Mucosa of descending colon (tissue), 3 donors: Measurements from ENCODE around the gene CTNNA3. TPM values are rescaled to one million over a fixed set of nuclear protein-coding genes. Genes with fewer than 3 reads are reported as not detected.

Experiments used
- ATAC-seq: fragments of 200-7000 bp; cut with Tn5 transposase; one replicate; pipeline ENCODE4 v1.9.1; 2020; ENCODE audit warnings: mild to moderate bottlenecking, moderate library complexity
- DNase-seq, 3 donors: peaks; one replicate each; pipeline ENCODE4 v3.0.0-alpha.2; 2020
- H3K36me3 ChIP-seq: fragments of 200-600 bp; one replicate; pipeline ENCODE4 v1.8.0; 2021; ENCODE audit warnings: low read depth, mild to moderate bottlenecking
- H3K4me1 ChIP-seq: fragments of 200-600 bp; one replicate; pipeline ENCODE4 v1.8.0; 2021; ENCODE audit warnings: low read depth, mild to moderate bottlenecking
- H3K4me3 ChIP-seq: fragments of 200-600 bp; one replicate; pipeline ENCODE4 v1.8.0; 2021; ENCODE audit warnings: mild to moderate bottlenecking
- H3K9me3 ChIP-seq: fragments of 200-600 bp; one replicate; pipeline ENCODE4 v1.8.0; 2021; ENCODE audit warnings: mild to moderate bottlenecking
- intact Hi-C, 2 donors: fragments of 100-400 bp; cut with DNase I in 1 of 2; cut with micrococcal nuclease in 1 of 2; formaldehyde crosslinking; loops; one replicate each; pipeline versions ENCODE4 v1.11.0 to v1.11.1; 2022; cut with DNase I, micrococcal nuclease
- total RNA-seq, 3 donors: library from RNA; stranded (reverse); fragmentation: NEBNext Ultra II Directional in 2 of 3; extraction: Animal tissue kit (Norgen Biotek cat#: 25700) in 2 of 3; gene quantifications; one replicate each; pipeline versions ENCODE4 v1.2.1 to v1.2.4, GENCODE V29; 2021 to 2023
- TF ChIP-seq, protein P1 (sequence below): fragments of 200-600 bp; IDR thresholded peaks from one replicate; pipeline ENCODE4 v1.8.0; 2022; ENCODE audit warnings: antibody characterized with exemption, mild to moderate bottlenecking
- donor health status: DM: no; HTN: no; CAD: no; lungs with moderate emphysema.
- donor health status: DM: no; HTN: no; CAD: no.
- donor health status: DM: no; HTN: yes; CAD: no.

The CTNNA3 gene
- total RNA-seq, 3 donors from 2014 or later = 0.52 to 7.5 (median 0.70) TPM

DNA sequence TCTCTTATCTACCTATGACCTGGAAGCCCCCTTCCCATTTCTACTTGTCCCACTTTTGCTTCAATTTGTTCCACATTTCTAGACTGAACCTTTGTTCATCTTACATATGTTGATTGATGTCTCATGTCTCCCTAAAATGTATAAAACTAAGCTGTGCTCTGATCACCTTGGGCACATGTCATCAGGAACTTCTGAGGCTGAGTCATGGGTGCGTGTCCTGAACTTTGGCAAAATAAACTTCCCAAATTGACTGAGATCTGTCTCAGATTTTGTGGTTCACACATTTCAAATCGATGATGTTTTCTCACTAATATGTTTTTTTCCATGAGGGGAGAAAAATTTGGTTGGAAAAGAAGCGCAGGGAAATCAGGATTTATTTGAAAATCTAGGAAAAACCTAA, 1176.4 kb downstream of the CTNNA3 start:
- Histone ChIP-seq H3K4me1 (no peaks in the 10 kb centered on the region), H3K36me3 (no peaks in the 10 kb centered on the region), H3K9me3 (no peaks in the 10 kb centered on the region), H3K4me3 (no peak overlapping the region)
- DNase-seq (no peak), ATAC-seq (no peak)
- TF ChIP-seq, protein P1, sequence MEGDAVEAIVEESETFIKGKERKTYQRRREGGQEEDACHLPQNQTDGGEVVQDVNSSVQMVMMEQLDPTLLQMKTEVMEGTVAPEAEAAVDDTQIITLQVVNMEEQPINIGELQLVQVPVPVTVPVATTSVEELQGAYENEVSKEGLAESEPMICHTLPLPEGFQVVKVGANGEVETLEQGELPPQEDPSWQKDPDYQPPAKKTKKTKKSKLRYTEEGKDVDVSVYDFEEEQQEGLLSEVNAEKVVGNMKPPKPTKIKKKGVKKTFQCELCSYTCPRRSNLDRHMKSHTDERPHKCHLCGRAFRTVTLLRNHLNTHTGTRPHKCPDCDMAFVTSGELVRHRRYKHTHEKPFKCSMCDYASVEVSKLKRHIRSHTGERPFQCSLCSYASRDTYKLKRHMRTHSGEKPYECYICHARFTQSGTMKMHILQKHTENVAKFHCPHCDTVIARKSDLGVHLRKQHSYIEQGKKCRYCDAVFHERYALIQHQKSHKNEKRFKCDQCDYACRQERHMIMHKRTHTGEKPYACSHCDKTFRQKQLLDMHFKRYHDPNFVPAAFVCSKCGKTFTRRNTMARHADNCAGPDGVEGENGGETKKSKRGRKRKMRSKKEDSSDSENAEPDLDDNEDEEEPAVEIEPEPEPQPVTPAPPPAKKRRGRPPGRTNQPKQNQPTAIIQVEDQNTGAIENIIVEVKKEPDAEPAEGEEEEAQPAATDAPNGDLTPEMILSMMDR = no peak
- intact Hi-C loops = no loop called here

- no peak for DNase-seq
- Histone ChIP-seq H3K4me1 (no peaks in the 10 kb centered on the region), H3K36me3 (no peaks in the 10 kb centered on the region), H3K4me3 (no peak overlapping the region), H3K9me3 (no peaks in the 10 kb centered on the region)
- no peak for ATAC-seq
- intact Hi-C loops = no loop called here
- TF ChIP-seq, protein P1 = no peak
These were observed 1181.3 kb downstream of the CTNNA3 start for GRCh38 chr10:66514666-66515065.

DNA sequence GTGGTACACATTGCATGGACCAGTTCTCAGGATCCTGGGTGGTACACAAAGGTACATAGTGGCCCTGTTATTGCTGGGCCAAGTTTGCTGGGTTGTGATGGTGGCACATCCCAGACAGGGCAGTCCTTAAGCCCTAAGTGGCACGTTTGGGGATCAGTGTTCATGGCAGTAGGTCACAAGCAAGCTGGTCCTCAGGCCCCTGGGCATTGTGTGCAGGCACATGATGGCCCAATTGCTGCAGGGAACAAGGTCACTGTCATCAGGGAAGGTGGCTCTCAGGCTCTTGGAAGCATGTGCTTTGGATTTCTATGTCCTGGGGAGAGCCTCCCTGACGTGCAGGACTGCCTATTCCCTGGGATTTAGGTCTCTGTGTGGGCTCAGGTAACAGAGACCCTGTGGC, 1182.5 kb downstream of the CTNNA3 start:
- intact Hi-C loops = no loop called here
- no peaks in the 10 kb centered on the region for H3K9me3 ChIP-seq
- H3K36me3 ChIP-seq = no peaks in the 10 kb centered on the region
- H3K4me1 ChIP-seq = no peaks in the 10 kb centered on the region
- TF ChIP-seq, protein P1 = no peak
- no peak overlapping the region for H3K4me3 ChIP-seq
- no peak for DNase-seq
- no peak for ATAC-seq

GRCh38 chr10:66505003-66505657, 1190.9 kb downstream of the CTNNA3 start:
- H3K36me3 ChIP-seq = no peaks in the 10 kb centered on the region
- TF ChIP-seq, protein P1 = no peak
- intact Hi-C loops = no loop called here
- H3K9me3 ChIP-seq = no peaks in the 10 kb centered on the region
- H3K4me1 ChIP-seq = no peaks in the 10 kb centered on the region
- ATAC-seq (no peak), DNase-seq (no peak)
- no peak overlapping the region for H3K4me3 ChIP-seq

GRCh38 chr10:66501356-66501755, 1194.6 kb downstream of the CTNNA3 start:
- Histone ChIP-seq H3K9me3 (no peaks in the 10 kb centered on the region), H3K4me3 (no peak overlapping the region), H3K4me1 (no peaks in the 10 kb centered on the region), H3K36me3 (no peaks in the 10 kb centered on the region)
- DNase-seq (no peak), ATAC-seq (no peak)
- intact Hi-C loops = no loop called here
- TF ChIP-seq, protein P1 = no peak

DNA sequence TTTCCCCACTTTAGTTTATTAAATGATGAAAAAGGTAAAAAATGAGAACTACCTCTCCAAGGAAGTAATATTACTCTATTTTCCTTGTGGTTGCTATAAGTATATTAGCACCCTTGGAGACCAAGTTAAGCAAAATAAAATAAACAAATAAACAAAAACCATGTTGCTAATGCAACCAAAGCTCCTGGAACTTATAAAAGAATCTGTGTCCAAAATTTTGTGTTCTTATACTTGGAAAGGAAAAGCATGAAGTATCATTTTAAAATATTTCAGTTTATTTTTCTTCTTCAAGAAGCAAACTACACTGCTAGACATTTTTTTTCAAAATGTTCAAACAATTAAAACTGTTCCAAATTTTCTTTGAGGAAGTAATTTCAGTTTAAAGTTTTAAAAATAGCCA, 1212.0 kb downstream of the CTNNA3 start:
- no peak overlapping the region for H3K4me3 ChIP-seq
- ATAC-seq = no peak

More for the DNA sequence above, 1212.0 kb downstream of the CTNNA3 start:
- Histone ChIP-seq H3K9me3 (no peaks in the 10 kb centered on the region), H3K36me3 (no peaks in the 10 kb centered on the region), H3K4me1 (no peaks in the 10 kb centered on the region)
- TF ChIP-seq, protein P1 = no peak
- intact Hi-C loops = no loop called here
- no peak for DNase-seq
